ENCODE measurements around the gene AXDND1. TPM values are rescaled to one million over a fixed set of nuclear protein-coding genes. Genes with fewer than 3 reads are reported as not detected.
"Not testable (repeated sequence)": the region's sequence is repeated elsewhere in the genome, so short reads cannot be mapped to it uniquely, and the experiment has no call there.

The AXDND1 gene
- total and polyA plus RNA-seq, 9 of the 15 experiments (the other 6 are each of a cell fraction or from before 2014, with no cell fraction given): 0.03 to 0.13 (median 0.06) TPM; not detected in 5

GRCh38 chr1:179516976-179517705 is 151.4 kb downstream of the AXDND1 start:
- FAIRE-seq (no peak), DNase-seq (ENCODE audit: extremely low read depth in 1 of 4, low spot score in 3 of 4) (no peak), ATAC-seq (no peak; the same call in 1 of the 3 replicates)
- H3K4me3 ChIP-seq: no peak overlapping the region
- TF ChIP-seq NFE2 (IDR thresholded peaks at IDR 0.05; ENCODE audit: low read depth): peak; percentile 20; the same call in 1 of the 2 replicates
- no peak for TF ChIP-seq ZNF511 (CRISPR knock-in tag; IDR thresholded peaks at IDR 0.05)
- no peaks in the 10 kb centered on the region for H3K9me3 ChIP-seq (replicated peaks; ENCODE audit: control insufficient read depth, insufficient read depth, low read depth, low read length)
- H3K27ac ChIP-seq (ENCODE audit: extremely low read depth, low read depth, low read length): no peak overlapping the region
- H3K27me3 ChIP-seq (ENCODE audit: control insufficient read depth in 2 of 2, insufficient read depth in 2 of 2, low read length in 2 of 2): no peaks in the 10 kb centered on the region; a peak in 1 of 5 replicates
- CTCF ChIA-PET (ENCODE audit: low intra/inter-chr PET ratio): no interaction called here
- intact Hi-C loops (cut with micrococcal nuclease): no loop called here
- no peaks in the 10 kb centered on the region for H4K20me1 ChIP-seq (replicated peaks; ENCODE audit: control insufficient read depth, insufficient read depth, low read length)
- POLR2A ChIA-PET: no interaction called here
- H3K9me1 ChIP-seq (ENCODE audit: control insufficient read depth, insufficient read depth, low read length): no peaks in the 10 kb centered on the region
- in situ Hi-C loops (cut with MboI): no loop called here
- WGBS (ENCODE audit: insufficient coverage, low coverage, missing lambda C conversion rate): 0% methylated on average over 11 of the region's 11 CpGs
- no peaks in the 10 kb centered on the region for H3K79me2 ChIP-seq (ENCODE audit: control insufficient read depth, insufficient read depth, low read length)
- no peak overlapping the region for H3K4me2 ChIP-seq (ENCODE audit: insufficient read depth, low read length)
- H2AFZ ChIP-seq (ENCODE audit: low read depth, low read length): no peak overlapping the region
- no peaks in the 10 kb centered on the region for H3K4me1 ChIP-seq (replicated peaks in 1 of 2; ENCODE audit: control insufficient read depth in 2 of 2, insufficient read depth in 2 of 2, low read length in 2 of 2)
- H3K9ac ChIP-seq (ENCODE audit: insufficient read depth in 1 of 2, low read depth in 2 of 2, low read length in 2 of 2): no peak overlapping the region
- H3K36me3 ChIP-seq (ENCODE audit: control insufficient read depth, insufficient read depth, low read length): no peaks in the 10 kb centered on the region
- BruUV-seq (replicated peaks): no TSS peak

GRCh38 chr1:179518544-179518943 is 152.8 kb downstream of the AXDND1 start:
- H3K36me3 ChIP-seq (ENCODE audit: control insufficient read depth, insufficient read depth, low read length); FAIRE-seq; H4K20me1 ChIP-seq (replicated peaks; ENCODE audit: control insufficient read depth, insufficient read depth, low read length); BruUV-seq (replicated peaks); H3K27ac ChIP-seq (ENCODE audit: extremely low read depth, low read depth, low read length); H3K4me1 ChIP-seq (replicated peaks in 1 of 2; ENCODE audit: control insufficient read depth in 2 of 2, insufficient read depth in 2 of 2, low read length in 2 of 2); H3K27me3 ChIP-seq (ENCODE audit: control insufficient read depth in 2 of 2, insufficient read depth in 2 of 2, low read length in 2 of 2); POLR2A ChIA-PET; H3K9me1 ChIP-seq (ENCODE audit: control insufficient read depth, insufficient read depth, low read length); CTCF ChIA-PET (ENCODE audit: low intra/inter-chr PET ratio); H3K9ac ChIP-seq (ENCODE audit: insufficient read depth in 1 of 2, low read depth in 2 of 2, low read length in 2 of 2); in situ Hi-C loops (cut with MboI); intact Hi-C loops (cut with micrococcal nuclease); H2AFZ ChIP-seq (ENCODE audit: low read depth, low read length); H3K9me3 ChIP-seq (replicated peaks; ENCODE audit: control insufficient read depth, insufficient read depth, low read depth, low read length); H3K79me2 ChIP-seq (ENCODE audit: control insufficient read depth, insufficient read depth, low read length); H3K4me2 ChIP-seq (ENCODE audit: insufficient read depth, low read length); DNase-seq (ENCODE audit: extremely low read depth in 1 of 4, low spot score in 3 of 4); ATAC-seq; H3K4me3 ChIP-seq: not testable (repeated sequence)
- 4% methylated on average over 1 of the region's 1 CpG for WGBS (ENCODE audit: insufficient coverage, low coverage, missing lambda C conversion rate)
- peak; percentile 76 for TF ChIP-seq ZNF146 (CRISPR knock-in tag; IDR thresholded peaks at IDR 0.05; ENCODE audit: unreplicated experiment)

All from K562 (cell line).